ENCODE measurements around the gene SP2.
"Not testable (repeated sequence)": the region's sequence is repeated elsewhere in the genome, so short reads cannot be mapped to it uniquely, and the experiment has no call there.

The SP2 gene

GRCh38 chr17:47925678-47925988 is 29.6 kb downstream of the SP2 start:
- no peak for DNase-seq

GRCh38 chr17:47927821-47928400 is 31.9 kb downstream of the SP2 start:
- DNase-seq = no peak

- DNase-seq = no peak
Measured at GRCh38 chr17:47928415-47928814, 32.4 kb downstream of the SP2 start.

GRCh38 chr17:47929218-47930000 is 33.4 kb downstream of the SP2 start:
- DNase-seq = no peak

GRCh38 chr17:47931848-47932247 is 35.8 kb downstream of the SP2 start:
- no peak for DNase-seq

- DNase-seq = no peak
Measured at GRCh38 chr17:47934856-47935255, 38.8 kb downstream of the SP2 start.

GRCh38 chr17:47935468-47935867 is 39.4 kb downstream of the SP2 start:
- not testable (repeated sequence) for DNase-seq

- no peak for DNase-seq
Measured at GRCh38 chr17:47935961-47936360, 39.9 kb downstream of the SP2 start.

- no peak for DNase-seq
Measured at GRCh38 chr17:47937941-47938340, 41.9 kb downstream of the SP2 start.

- peak; percentile 82 for DNase-seq
Measured at GRCh38 chr17:47941246-47942095, 45.4 kb downstream of the SP2 start, which contains the start of gene PNPO. Gene PNPO (plus strand): TSS chr17:47941571. CDS start chr17:47941676, 105 bp downstream.

- no peak for DNase-seq
Measured at GRCh38 chr17:47942096-47942510, 46.1 kb downstream of the SP2 start.

GRCh38 chr17:47942568-47942967 is 46.5 kb downstream of the SP2 start:
- DNase-seq = no peak

GRCh38 chr17:47945080-47945479 is 49.0 kb downstream of the SP2 start:
- no peak for DNase-seq

GRCh38 chr17:47945529-47946508 is 49.8 kb downstream of the SP2 start:
- DNase-seq = no peak

GRCh38 chr17:47946516-47946915 is 50.5 kb downstream of the SP2 start:
- DNase-seq = no peak

GRCh38 chr17:47946929-47947397 is 50.9 kb downstream of the SP2 start:
- DNase-seq = peak; percentile 59

GRCh38 chr17:47948706-47949196 is 52.7 kb downstream of the SP2 start:
- DNase-seq = no peak

- DNase-seq = no peak
Measured at GRCh38 chr17:47949197-47949759, 53.2 kb downstream of the SP2 start.

- no peak for DNase-seq
Measured at GRCh38 chr17:47949946-47950345, 53.9 kb downstream of the SP2 start.

GRCh38 chr17:47950448-47950847 is 54.4 kb downstream of the SP2 start:
- no peak for DNase-seq

- DNase-seq = no peak
Measured at GRCh38 chr17:47952171-47953021, 56.4 kb downstream of the SP2 start.

Measured in KG1 (cell line).